GM21360 (cell line): ENCODE data around the gene SENP2.
"Not testable (repeated sequence)": the region's sequence is repeated elsewhere in the genome, so short reads cannot be mapped to it uniquely, and the experiment has no call there.

Source experiments
- ATAC-seq: cut with Tn5 transposase; IDR thresholded peaks from one replicate; pipeline ENCODE4 v1.9.1; 2021; ENCODE audit warnings: mild to moderate bottlenecking, moderate library complexity; ENCODE audit not compliant: unreplicated experiment

Gene SENP2

DNA sequence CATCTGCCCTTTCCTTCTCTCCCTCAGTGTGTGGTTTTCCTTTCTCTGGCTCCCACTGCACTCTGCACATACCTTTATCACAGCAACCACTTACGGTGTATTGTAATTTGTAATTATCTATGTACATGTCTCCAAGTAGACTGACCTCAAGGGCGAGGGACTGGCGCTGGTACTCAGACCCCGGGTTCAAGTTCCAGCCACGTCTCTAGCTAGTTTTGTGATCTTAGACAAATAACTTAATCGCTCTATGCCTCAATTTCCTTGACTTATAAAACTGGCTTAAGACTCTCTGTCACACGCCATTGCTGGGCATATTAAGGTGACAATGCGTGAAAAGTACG lies 607 bp upstream of the SENP2 start:
- no peak for ATAC-seq

- no peak for ATAC-seq
Observed at GRCh38 chr3:185586686-185587039, 568 bp downstream of the SENP2 start.

DNA sequence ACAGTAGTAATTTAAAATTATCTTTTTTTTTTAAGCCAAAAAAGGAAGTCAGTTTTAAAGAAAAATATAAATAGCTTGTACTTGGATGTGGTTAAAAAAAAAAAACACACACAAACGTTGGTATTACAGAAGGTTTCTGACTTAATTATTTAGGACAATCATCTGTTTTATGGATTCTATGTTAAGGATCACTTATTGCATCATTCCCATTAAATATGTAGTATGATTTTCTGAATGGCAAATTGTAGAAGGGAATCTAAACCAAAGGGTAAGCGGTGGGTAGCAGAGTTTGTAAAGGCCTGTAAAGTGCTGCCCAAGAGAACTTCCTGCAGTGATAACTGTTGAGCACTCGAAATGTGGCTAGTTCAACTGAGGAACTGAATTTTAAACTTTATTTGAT lies 8.0 kb downstream of the SENP2 start:
- no peak for ATAC-seq

DNA sequence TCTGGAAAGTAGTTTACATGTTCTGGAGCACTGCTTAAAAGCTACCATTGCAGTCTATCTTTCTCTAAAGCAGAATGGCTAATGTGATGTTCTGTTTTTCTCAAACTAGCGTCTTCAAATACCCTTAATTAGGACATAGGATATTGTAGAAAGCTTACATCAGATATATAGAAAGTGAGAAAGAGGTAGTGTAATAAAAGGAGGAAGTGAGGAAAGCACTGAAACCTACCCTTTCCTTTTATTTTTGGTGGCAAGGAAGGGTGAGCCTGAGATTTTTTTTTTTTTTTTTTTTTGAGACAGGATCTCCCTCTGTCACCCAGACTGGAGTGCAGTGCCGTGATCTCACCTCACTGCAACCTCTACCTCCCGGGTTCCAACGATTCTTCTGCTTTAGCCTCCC lies 9.4 kb downstream of the SENP2 start:
- ATAC-seq, result no peak

DNA sequence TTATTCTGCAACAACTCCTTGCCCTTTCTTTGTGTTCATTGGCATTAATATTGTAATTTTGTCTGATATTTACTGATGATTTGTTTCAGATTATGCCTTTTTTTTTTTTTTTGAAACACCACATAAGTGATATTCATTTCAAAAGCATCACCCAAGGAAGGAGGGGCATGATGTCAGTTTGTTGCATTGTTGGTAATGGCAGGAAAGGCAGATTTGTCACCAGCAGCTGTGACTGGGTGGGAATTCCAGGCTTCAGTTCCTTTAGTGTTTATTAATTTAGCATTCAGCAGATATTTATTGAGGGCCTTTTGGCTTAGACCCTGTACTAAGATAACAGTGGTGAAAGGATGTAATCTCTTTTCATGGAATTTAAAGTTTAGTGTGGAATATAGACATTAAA lies 19.5 kb downstream of the SENP2 start:
- ATAC-seq, result no peak

- ATAC-seq, result no peak
Observed at GRCh38 chr3:185606196-185606595, 20.1 kb downstream of the SENP2 start.

- ATAC-seq, result no peak
Observed at GRCh38 chr3:185613016-185613415, 26.9 kb downstream of the SENP2 start.

DNA sequence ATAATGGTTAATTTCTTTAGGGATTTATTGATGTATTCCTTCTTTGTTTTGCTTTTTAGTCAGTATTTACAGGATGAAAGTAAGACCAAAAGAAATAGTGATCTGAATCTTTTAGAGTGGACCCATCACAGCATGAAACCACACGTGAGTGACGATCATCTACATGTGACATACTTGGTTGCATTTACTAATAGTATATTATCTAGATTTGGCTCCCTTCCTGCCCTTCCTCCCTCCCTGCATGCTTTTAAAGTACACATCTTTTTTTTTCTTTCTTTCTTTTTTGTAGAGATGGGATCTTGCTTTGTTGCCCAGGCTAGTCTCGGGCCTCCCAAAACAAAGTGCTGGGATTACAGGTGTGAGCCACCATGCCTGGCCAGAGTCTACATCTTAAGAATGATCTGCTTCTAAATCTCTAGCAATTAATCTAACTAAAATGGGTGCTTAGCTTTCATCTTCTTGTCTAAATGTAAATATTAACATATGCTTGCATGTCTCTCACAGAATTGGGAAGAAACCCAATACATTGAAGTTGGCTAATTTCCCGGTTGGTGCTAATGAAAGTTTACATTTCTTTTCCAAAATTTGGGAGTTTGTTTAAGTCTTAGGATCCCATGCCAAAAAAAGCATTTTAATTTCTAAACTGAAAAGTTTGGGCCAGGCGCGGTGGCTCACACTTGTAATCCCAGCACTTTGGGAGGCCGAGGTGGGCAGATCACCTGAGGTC lies 38.0 kb downstream of the SENP2 start:
- ATAC-seq, result no peak

- no peak for ATAC-seq
Observed at GRCh38 chr3:185625784-185626183, 39.7 kb downstream of the SENP2 start.

GRCh38 chr3:185629554-185630181 lies 43.6 kb downstream of the SENP2 start:
- ATAC-seq, result no peak

- ATAC-seq, result no peak
Observed at GRCh38 chr3:185630182-185630622, 44.1 kb downstream of the SENP2 start.

- no peak for ATAC-seq
Observed at GRCh38 chr3:185631108-185631507, 45.0 kb downstream of the SENP2 start.

DNA sequence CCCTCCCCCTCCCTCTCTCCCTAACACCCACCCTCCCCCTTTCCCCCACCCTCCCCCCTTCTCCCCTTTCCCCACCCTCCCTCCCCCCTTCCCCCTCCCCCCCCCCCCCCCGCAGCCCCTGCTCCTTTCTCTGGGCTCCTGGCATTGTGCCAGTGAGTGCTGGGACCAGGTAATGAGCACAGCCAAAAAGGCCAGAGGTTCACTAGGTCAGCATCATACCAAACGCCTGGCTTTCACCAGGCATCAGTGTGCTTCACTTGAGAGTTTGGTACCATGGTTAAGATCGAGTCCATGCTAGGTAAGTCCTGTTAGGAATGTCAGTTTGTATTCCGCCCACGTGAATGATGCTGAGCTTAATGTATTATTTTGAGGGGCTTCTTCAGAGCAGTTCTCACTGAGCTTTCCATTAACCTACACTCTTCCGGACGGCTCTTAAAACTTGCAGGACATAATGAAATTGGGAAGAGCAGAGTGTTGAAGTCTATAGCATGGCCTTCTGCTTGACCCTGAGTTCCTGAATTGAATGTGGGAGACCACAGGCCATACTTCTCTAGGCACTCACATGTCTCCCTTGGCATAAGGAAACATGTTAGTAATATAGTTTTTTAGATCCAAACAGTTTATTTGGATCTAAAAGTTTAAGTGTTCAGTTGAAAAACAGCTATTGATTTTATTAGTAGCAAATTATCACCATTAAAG lies 45.6 kb downstream of the SENP2 start:
- ATAC-seq, result no peak

DNA sequence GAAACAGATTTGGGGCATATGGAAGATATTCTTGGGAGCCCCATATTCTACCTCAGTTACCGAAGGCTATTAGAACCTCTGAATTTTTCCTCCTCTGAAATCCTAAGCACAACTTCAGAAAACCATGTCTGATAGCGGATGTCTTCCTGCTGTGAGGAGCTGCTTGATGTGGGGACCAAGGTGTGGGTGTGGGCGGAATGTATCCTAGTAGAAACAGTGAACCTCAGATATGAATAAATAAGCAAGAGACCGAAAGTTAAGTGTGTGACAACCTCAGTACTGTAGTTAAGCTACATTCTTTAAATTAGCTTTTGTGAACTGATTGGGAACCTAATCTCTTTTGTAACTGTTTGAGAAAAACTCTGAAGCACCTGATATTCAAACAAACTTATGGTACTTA lies 46.9 kb downstream of the SENP2 start:
- ATAC-seq, result no peak

DNA sequence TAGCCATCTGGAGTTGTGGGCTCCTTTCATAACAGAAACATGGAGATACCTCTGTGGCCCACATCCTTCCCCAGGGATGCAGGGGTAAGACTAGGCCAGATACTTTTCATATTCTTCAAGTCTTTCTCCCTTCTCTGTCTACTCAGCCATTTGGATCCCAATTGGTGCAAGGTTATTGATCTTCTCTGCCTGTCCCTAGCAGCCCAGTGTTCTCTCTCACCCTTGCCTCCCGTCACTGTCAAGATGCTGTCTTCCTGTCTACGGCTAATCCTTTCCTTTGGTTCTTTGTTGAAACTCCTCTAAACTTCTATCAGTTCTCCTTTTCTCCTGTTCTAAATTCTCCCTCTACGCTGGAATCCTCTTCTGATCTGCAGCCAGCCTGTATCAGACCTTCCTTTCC lies 51.3 kb downstream of the SENP2 start:
- ATAC-seq, result no peak

DNA sequence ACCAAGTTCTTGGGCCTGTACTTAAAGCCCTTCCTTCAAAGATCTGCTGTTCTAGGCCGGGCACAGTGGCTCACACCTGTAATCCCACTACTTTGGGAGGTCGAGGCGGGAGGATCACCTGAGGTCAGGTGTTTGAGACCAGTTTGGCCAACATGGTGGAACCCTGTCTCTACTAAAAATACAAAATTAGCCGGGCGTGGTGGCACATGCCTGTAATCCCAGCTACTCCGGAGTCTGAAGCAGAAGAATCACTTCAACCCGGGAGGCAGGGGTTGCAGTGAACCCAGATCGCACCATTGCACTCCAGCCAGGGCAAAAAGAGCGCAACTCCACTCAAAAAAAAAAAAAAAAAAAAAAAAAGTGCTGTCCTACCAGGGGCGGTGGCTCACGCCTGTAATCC lies 52.6 kb downstream of the SENP2 start:
- not testable (repeated sequence) for ATAC-seq

DNA sequence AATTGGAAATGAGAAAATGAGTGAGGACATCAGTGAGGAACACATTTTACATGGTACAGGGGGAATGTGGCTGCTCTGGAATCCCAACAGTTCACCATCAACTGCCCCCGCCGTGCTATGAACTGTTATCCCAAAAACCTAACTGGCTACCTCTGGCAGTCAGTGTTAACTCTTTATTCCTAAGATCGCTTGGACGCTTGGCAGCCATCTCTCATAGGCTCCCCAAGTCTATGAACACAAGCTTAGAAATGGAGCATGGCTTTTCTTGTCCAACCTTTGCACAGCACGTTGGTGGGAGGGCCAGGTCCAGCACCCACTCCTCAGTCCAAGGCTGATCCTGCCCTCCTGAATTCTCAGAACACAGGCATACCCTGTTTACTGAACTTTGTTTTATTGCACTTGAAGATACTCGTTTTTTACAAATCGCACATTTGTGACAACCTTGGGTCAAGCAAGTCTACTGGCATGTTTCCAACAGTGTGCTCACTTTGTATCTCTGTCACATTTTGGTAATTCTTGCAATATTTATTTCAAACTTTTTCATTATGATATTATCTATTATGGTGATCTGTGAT lies 53.6 kb downstream of the SENP2 start:
- ATAC-seq, result no peak

GRCh38 chr3:185640308-185640707 lies 54.2 kb downstream of the SENP2 start:
- ATAC-seq, result no peak

DNA sequence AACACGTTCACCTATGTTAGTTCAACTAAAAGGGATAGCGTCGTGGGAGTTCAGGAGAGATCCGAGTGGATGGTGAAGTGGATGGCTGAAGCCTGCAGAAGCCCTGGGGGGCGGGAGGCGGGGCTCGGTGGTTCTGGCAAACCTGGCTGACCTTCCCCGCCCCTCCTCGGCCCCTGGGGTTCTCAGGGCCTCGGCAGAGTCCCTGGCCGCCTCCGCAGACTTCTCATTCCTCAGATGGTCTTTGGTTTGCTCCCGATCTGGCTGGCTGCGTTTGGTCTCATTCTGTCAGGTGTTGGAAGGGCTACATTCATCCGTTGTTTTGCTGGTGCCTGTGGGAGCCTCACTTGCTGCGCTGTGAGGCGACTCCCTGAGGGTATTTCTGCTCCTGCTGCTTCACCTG lies 59.1 kb downstream of the SENP2 start:
- ATAC-seq, result not testable (repeated sequence)

GRCh38 chr3:185645596-185646381 lies 59.7 kb downstream of the SENP2 start:
- no peak for ATAC-seq
